Muscle of leg (tissue), 11 donors: ENCODE data around the gene DRC3. TPM values are rescaled to one million over a fixed set of nuclear protein-coding genes. Genes with fewer than 3 reads are reported as not detected.

Source experiments
- DNase-seq: peaks from one replicate; pipeline ENCODE4 v3.0.0; 2013
- H3K27ac ChIP-seq: one replicate; pipeline ENCODE4 v1.5.1; 2013; ENCODE audit warnings: mild to moderate bottlenecking, low read length, control low read depth
- H3K27me3 ChIP-seq: one replicate; pipeline ENCODE4 v1.6.1; 2013; ENCODE audit warnings: low read length; ENCODE audit not compliant: control insufficient read depth, insufficient read depth
- H3K36me3 ChIP-seq: one replicate; pipeline ENCODE4 v1.6.1; 2013; ENCODE audit warnings: low read length; ENCODE audit not compliant: control insufficient read depth, insufficient read depth
- H3K4me1 ChIP-seq: one replicate; pipeline ENCODE4 v1.6.1; 2013; ENCODE audit warnings: low read length; ENCODE audit not compliant: control insufficient read depth, insufficient read depth
- H3K4me3 ChIP-seq: one replicate; pipeline ENCODE4 v1.5.1; 2013; ENCODE audit warnings: low read length, control low read depth
- H3K9me3 ChIP-seq: replicated peaks from 2 replicates; pipeline ENCODE4 v1.6.1; 2013; ENCODE audit warnings: low read depth, low read length; ENCODE audit not compliant: control insufficient read depth
- WGBS: methylation state at CpG from one replicate; pipeline ENCODE4 v1.1.5; 2013; ENCODE audit warnings: missing lambda C conversion rate; ENCODE audit not compliant: insufficient coverage; 5-methylcytosine and 5-hydroxymethylcytosine counted together
- polyA plus RNA-seq, 8 donors: library from polyadenylated mRNA; unstranded; fragments of 120-200 nt; gene quantifications; one replicate each; pipeline versions ENCODE4 v1.2.1 to v1.2.3, GENCODE V29; 2013; ENCODE audit warnings: inconsistent platforms in 1 of 8, low replicate concordance in 1 of 8; ENCODE audit not compliant: insufficient read length in 8 of 8, insufficient read depth in 1 of 8
- total RNA-seq: library from RNA; stranded (reverse); fragments of 120-200 nt; gene quantifications from one replicate; pipeline ENCODE4 v1.2.4, GENCODE V29; 2013

DRC3 gene
- total and polyA plus RNA-seq, 9 donors, result 1.6 to 6.9 (median 4.8) TPM

DNA sequence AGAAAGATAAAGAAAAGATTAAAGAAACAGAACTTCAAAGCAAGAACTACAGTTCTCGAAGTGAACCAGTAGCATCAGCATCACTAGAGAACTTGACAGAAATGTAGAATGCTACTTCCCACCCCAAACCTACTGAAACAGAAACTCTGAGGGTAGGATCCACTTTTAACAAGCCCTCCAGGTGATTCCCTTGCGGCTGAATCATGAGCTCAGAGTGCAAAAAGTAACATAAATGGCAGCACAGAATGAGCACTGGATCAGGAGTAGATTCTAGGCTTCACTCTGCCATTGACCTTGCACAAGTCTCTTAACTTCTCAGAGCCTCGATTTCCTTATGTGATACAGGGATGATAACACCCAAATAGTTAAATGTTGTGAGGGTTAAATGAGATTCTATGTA is 6.3 kb upstream of the DRC3 start:
- Histone ChIP-seq H3K9me3 (no peaks in the 10 kb centered on the region), H3K4me3 (no peak overlapping the region), H3K4me1 (peaks cover 10% of the 10 kb centered on the region), H3K36me3 (no peaks in the 10 kb centered on the region), H3K27ac (no peak overlapping the region), H3K27me3 (no peaks in the 10 kb centered on the region)
- DNase-seq, result no peak
- WGBS, result no CpG with 5 or more reads among the region's 3 CpGs

DNA sequence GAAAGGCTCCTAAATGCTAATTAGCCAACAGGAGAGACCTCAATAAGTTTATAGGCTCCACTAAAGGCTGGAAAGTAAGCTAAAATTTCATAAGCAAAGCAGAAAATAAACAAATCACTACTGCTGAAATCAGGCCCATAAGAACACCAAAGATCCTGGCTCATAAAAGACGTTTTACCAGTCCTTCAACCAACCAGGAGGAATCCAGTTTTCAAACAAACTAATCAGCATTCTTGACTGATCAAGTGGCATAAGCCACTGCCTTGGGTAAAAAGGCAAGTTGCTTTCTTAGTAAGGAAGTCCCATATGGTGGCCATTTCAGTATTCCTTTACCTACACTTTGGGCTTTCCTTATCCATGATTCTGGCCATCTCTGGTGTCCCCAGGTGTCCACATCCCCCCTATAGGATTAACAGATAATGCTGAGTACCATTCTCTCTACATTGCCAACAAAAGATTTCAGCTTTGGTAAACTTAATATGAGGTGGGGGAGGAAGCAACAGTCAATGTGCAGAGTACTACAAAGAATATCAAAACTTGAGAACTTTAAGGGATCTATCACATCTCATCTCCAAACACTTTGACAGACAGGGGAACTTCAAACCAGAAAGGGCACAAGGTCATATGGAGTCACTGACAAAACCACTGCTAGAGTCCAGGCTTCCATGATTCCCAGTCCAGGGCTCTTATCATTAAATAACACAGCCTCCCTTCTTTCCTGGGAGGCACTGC is 1.8 kb upstream of the DRC3 start:
- Histone ChIP-seq H3K27me3 (no peaks in the 10 kb centered on the region), H3K4me1 (peaks cover 16% of the 10 kb centered on the region), H3K4me3 (peak overlapping the region; percentile 66), H3K9me3 (no peaks in the 10 kb centered on the region), H3K36me3 (no peaks in the 10 kb centered on the region), H3K27ac (peak overlapping the region; percentile 84)
- no peak for DNase-seq
- no CpG with 5 or more reads among the region's 1 CpG for WGBS

DNA sequence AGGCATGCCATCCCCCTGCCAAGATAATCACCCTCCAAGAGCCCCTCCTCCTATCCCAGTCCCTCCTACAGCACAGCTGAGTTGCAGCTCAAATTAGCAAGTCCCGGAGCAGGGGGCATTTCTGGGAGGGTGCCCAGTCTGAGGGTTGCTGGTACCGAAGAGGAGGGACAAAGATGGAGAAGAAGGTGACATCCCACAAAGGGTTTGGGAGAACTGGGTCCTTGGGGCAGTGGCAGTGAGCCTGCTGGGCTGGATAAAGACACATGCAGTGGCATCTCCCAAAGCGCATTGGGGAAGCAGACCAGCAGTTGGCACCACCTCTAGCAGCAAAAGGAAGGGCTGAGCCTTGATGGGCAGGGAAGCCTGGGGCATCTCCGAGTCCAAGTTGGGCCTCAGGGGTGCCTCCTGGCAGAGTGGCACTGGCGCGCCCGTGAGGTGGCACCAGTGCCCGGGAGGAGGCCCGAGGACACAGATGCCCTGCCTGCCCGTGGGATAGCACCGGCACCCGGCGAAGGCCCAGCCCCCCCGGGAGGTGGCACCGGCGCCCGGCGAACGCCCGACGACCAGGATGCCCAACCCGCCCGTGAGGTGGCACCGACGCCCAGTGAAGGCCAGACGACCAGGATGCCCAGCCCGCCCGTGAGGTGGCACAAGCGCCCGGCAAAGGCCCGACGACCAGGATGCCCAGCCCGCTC is 1.1 kb upstream of the DRC3 start:
- no peaks in the 10 kb centered on the region for H3K27me3 ChIP-seq
- peak overlapping the region; percentile 66 for H3K4me3 ChIP-seq
- peaks cover 16% of the 10 kb centered on the region for H3K4me1 ChIP-seq
- no peaks in the 10 kb centered on the region for H3K9me3 ChIP-seq
- H3K36me3 ChIP-seq, result no peaks in the 10 kb centered on the region
- H3K27ac ChIP-seq, result peak overlapping the region; percentile 84
- WGBS, result 8% methylated on average over 33 of the region's 33 CpGs
- peak; percentile 60 for DNase-seq

DNA sequence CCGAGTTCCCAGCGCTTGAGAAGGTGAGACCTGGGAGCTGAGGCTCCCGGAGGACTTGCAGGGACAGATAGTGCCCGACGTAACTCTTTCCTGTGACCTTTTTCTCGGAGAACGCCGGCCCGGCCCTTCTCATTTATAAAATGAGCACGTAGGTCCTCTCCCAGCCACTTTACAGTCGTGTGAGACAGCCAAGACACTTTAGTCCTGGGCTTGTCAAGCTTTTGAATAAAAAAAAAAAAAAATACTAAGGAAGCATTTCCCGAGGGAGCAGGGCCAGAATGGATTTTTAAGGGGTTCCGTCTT is 241 bp downstream of the DRC3 start:
- H3K27me3 ChIP-seq, result no peaks in the 10 kb centered on the region
- no peaks in the 10 kb centered on the region for H3K9me3 ChIP-seq
- H3K36me3 ChIP-seq, result no peaks in the 10 kb centered on the region
- H3K4me1 ChIP-seq, result peaks cover 16% of the 10 kb centered on the region
- DNase-seq, result no peak
- H3K4me3 ChIP-seq, result peak overlapping the region; percentile 70
- peak overlapping the region; percentile 57 for H3K27ac ChIP-seq
- WGBS, result 0% methylated on average over 7 of the region's 13 CpGs

DNA sequence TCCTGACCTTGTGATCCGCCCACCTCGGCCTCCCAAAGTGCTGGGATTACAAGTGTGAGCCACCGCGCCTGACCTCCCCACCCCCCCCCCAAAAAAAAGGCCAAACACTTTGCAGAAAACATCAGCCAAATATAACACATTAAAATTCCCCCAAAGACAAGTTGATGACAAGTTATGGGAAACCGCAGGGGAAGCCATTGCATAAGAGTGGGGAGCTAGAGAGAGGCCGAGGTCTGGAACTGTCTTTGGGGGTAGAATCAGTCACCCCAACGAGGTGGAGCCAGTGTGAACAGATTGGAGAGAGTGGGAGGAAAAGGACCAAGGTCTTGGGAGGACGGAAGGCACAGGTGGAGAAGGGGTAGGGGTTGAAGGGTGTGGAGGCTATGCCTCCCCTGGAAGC is 2.8 kb downstream of the DRC3 start:
- Histone ChIP-seq H3K4me3 (no peak overlapping the region), H3K27ac (no peak overlapping the region), H3K9me3 (no peaks in the 10 kb centered on the region), H3K4me1 (peaks cover 15% of the 10 kb centered on the region), H3K36me3 (no peaks in the 10 kb centered on the region), H3K27me3 (no peaks in the 10 kb centered on the region)
- no peak for DNase-seq
- WGBS, result 50% methylated on average over 4 of the region's 8 CpGs

DNA sequence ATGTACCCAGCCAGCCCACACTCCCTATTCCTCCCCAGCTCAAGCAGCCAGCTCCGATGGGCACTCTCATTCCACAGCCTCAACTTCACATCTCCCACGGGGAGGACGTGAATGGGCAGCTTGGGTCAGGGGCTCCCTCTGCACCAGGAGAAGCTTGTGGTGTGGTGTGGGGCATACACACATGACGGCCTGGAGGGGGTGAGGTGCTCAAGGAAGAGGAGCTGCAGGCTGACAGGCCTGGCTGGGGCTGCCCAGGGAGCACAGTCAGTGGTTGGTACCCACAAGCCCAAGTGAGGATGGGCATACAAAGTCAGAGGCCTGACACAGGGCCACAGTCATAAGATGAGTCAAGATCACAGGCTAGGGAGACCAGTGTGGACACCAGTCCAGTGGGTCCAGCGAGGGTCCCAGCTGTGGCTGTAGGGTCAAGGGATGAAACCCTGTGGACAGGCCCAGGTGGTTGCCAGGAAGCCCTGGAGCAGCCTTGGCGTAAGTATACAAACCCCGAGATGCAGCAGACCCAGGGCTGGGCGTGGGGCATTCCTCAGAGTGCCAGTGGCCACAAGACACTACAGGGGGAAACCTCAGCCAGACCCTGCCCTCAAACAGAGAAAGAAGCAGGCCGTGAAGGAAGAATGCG is 4.4 kb downstream of the DRC3 start:
- H3K36me3 ChIP-seq, result no peaks in the 10 kb centered on the region
- H3K27me3 ChIP-seq, result no peaks in the 10 kb centered on the region
- WGBS, result 79% methylated on average over 8 of the region's 10 CpGs
- H3K9me3 ChIP-seq, result no peaks in the 10 kb centered on the region
- no peak overlapping the region for H3K27ac ChIP-seq
- DNase-seq, result no peak
- H3K4me1 ChIP-seq, result peaks cover 4% of the 10 kb centered on the region
- no peak overlapping the region for H3K4me3 ChIP-seq

DNA sequence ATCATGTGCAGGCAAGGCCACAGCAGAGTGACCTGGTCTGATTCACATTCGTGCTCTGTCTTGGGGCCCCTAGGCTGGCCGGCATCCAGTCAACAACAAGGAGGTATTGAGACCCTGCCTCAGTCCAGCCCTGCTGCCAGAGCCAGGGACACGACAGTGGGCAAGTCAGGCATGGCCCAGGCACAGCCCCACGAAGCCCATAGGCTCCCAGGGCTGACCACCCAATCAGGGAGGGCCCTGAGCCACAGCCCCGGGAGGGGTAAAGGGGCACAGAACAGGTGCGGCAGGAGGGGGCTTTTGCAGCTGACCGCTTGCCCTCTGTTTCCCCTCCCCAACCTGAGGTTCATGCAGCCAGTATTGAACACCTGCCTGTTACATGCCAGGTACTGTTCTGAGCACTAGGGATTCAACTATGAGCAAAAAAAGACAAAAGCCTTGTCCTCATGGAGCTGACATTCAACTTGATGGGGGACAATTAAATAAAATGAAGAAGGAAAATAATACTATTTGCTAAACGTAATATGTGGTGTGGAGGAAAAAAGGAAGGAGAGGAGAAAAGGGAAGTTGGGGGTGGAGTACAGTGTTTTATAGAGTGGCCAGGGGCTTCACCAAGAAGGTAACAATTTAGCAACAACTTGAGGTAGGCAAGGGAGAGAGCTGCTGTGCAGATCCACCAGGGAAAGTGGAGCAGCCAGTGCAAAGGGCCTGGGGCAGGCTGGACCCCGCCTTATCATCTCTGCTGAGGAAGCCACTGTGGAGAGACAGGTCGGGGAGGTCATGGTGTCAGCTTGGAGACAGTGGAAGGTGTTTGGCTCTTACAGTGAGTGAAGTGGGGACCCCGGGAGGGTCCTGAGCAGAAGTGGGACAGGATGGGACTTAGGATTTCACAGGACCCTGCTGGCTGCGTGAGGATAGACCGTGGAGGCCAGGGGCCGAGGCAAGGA is 6.1 kb downstream of the DRC3 start:
- no peaks in the 10 kb centered on the region for H3K4me1 ChIP-seq
- no peak overlapping the region for H3K27ac ChIP-seq
- no peaks in the 10 kb centered on the region for H3K9me3 ChIP-seq
- H3K27me3 ChIP-seq, result no peaks in the 10 kb centered on the region
- no peak for DNase-seq
- no peaks in the 10 kb centered on the region for H3K36me3 ChIP-seq
- H3K4me3 ChIP-seq, result no peak overlapping the region
- WGBS, result 84% methylated on average over 14 of the region's 14 CpGs

DNA sequence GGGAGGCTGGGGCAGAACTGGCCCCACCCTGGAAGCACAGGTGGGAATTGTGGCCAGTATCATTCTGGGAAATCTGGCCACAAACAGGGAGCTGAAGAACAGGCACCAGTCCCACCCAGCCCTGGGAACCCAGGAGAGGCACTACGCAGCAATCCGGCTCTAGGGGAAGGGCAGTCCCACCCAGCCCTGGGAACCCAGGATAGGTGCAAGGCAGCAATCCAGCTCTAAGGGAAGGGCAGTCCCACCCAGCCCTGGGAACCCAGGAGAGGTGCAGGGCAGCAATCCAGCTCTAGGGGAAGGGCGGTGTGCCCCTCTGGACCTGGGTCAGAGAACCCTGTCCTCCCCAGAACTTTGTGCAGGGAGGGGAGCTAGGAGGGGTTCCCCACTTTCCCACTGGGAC is 7.1 kb downstream of the DRC3 start:
- 70% methylated on average over 2 of the region's 3 CpGs for WGBS
- Histone ChIP-seq H3K36me3 (no peaks in the 10 kb centered on the region), H3K9me3 (no peaks in the 10 kb centered on the region), H3K4me3 (no peak overlapping the region), H3K4me1 (no peaks in the 10 kb centered on the region), H3K27me3 (no peaks in the 10 kb centered on the region), H3K27ac (no peak overlapping the region)
- DNase-seq, result no peak

DNA sequence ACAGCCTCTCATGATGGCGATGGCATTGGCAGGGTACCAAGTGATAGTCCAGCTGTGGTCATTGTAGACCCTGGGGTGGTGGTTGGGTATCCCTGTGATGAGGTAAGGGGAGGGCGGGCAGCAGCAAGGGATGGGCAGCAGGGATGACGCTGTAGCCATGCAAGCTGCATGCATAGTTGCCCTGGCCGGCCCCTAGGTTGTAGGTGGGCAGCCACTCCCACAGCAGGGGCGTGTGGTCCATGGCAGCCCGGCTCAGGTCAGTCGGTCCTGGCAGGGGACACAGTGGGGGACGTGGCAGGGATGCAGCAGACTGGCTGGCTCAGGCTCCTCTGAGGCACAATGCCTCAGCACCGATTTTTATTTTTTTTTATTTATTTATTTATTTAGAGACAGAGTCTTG is 8.7 kb downstream of the DRC3 start:
- Histone ChIP-seq H3K9me3 (no peaks in the 10 kb centered on the region), H3K27me3 (no peaks in the 10 kb centered on the region), H3K4me1 (no peaks in the 10 kb centered on the region), H3K27ac (no peak overlapping the region), H3K36me3 (no peaks in the 10 kb centered on the region), H3K4me3 (no peak overlapping the region)
- WGBS, result 78% methylated on average over 6 of the region's 9 CpGs
- DNase-seq, result no peak

DNA sequence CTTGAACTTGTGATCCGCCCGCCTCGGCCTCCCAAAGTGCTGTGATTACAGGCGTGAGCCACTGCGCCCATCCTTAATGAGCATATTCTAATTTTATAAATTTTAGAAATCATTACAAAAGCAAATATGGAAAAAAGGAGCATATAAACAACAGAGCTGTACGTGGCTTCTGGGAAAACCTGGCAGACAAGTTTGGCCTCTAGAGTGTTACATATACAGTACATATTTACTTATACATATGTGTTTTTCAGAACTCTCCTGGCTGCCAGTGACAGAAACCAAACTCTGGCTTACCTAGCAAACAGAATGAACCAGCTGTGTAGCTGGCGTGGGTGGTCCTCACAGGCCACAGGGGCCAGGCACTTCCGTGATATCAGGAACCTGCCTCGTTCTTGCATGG is 10.1 kb downstream of the DRC3 start:
- Histone ChIP-seq H3K27ac (no peak overlapping the region), H3K9me3 (no peaks in the 10 kb centered on the region), H3K27me3 (no peaks in the 10 kb centered on the region), H3K4me1 (no peaks in the 10 kb centered on the region), H3K36me3 (no peaks in the 10 kb centered on the region), H3K4me3 (no peak overlapping the region)
- 90% methylated on average over 1 of the region's 9 CpGs for WGBS
- no peak for DNase-seq
